ENCODE data around the gene MEPE. TPM values are rescaled to one million over a fixed set of nuclear protein-coding genes. Genes with fewer than 3 reads are reported as not detected.

Gene MEPE
- total and polyA plus RNA-seq, 2 donors (not counting 1 experiment from before 2014, with no cell fraction given), result not detected

- DNase-seq, result no peak
- H3K9me3 ChIP-seq (ENCODE audit: control extremely low read depth in 1 of 3, control insufficient read depth in 2 of 3, insufficient read depth in 1 of 3, low read length in 2 of 3), result no peaks in the 10 kb centered on the region
Measured at GRCh38 chr4:87804871-87805270, 27.9 kb upstream of the MEPE start.

GRCh38 chr4:87805971-87806370 is 26.8 kb upstream of the MEPE start:
- no CpG with 5 or more reads among the region's 2 CpGs for WGBS (ENCODE audit: insufficient coverage)
- no peaks in the 10 kb centered on the region for H3K36me3 ChIP-seq (replicated peaks in 1 of 2; ENCODE audit: control extremely low read depth in 1 of 2, control insufficient read depth in 1 of 2, extremely low read depth in 1 of 2, insufficient read depth in 2 of 2, low read length in 1 of 2)
- no peak overlapping the region for H3K4me3 Mint-ChIP-seq
- H3K4me1 ChIP-seq (ENCODE audit: control insufficient read depth in 2 of 2, insufficient read depth in 2 of 2, low read length in 2 of 2), result no peaks in the 10 kb centered on the region
- no peak overlapping the region for H3K4me2 ChIP-seq (replicated peaks; ENCODE audit: low read depth, low read length, poor library complexity, severe bottlenecking)
- no peaks in the 10 kb centered on the region for H4K20me1 ChIP-seq (ENCODE audit: control insufficient read depth, insufficient read depth, low read length, poor library complexity, severe bottlenecking)
- POLR2A ChIA-PET, result no interaction called here
- no peaks in the 10 kb centered on the region for H3K4me1 Mint-ChIP-seq
- no peaks in the 10 kb centered on the region for H3K9me3 ChIP-seq (ENCODE audit: control extremely low read depth in 1 of 3, control insufficient read depth in 2 of 3, insufficient read depth in 1 of 3, low read length in 2 of 3)
- CTCF ChIA-PET, result interaction anchor here (1.0 kb wide), 1 partner anchor 168 kb away, joined by 3 read pairs; no protein-coding TSS in a partner anchor
- H3K79me2 ChIP-seq (ENCODE audit: control insufficient read depth, insufficient read depth, low read length), result no peaks in the 10 kb centered on the region
- H3K27me3 Mint-ChIP-seq, result no peaks in the 10 kb centered on the region
- TF ChIP-seq EZH2 (IDR thresholded peaks at IDR 0.05; ENCODE audit: borderline replicate concordance, insufficient read depth, low read depth, low read length, poor library complexity, severe bottlenecking) (no peak), CTCF (IDR thresholded peaks at IDR 0.05) (no peak)
- no peak overlapping the region for H3K4me3 ChIP-seq (ENCODE audit: control extremely low read depth in 1 of 5, extremely low read depth in 1 of 5, insufficient read depth in 1 of 5, low read depth in 2 of 5, low read length in 4 of 5)
- no peak overlapping the region for H2AFZ ChIP-seq (ENCODE audit: insufficient read depth, low read depth, low read length, poor library complexity, severe bottlenecking)
- no peak overlapping the region for H3K27ac Mint-ChIP-seq
- ATAC-seq (ENCODE audit: low read depth) (no peak), DNase-seq (no peak)
- H3K9me3 Mint-ChIP-seq (ENCODE audit: insufficient read depth), result no peaks in the 10 kb centered on the region
- H3K27me3 ChIP-seq (replicated peaks in 1 of 4; ENCODE audit: control extremely low read depth in 1 of 4, control insufficient read depth in 3 of 4, insufficient read depth in 4 of 4, low read length in 3 of 4), result no peaks in the 10 kb centered on the region
- no peak overlapping the region for H3K9ac ChIP-seq (ENCODE audit: low read length)
- H3K27ac ChIP-seq (ENCODE audit: low read length in 2 of 2), result no peak overlapping the region
- intact Hi-C loops (cut with micrococcal nuclease), result no loop called here

More at GRCh38 chr4:87804871-87805270, 27.9 kb upstream of the MEPE start:
- ChIA-PET CTCF (interaction anchor here (1.0 kb wide), 1 partner anchor 169 kb away, joined by 3 read pairs; no protein-coding TSS in a partner anchor), POLR2A (no interaction called here)
- Histone ChIP-seq H3K9ac (ENCODE audit: low read length) (no peak overlapping the region), H3K4me1 (ENCODE audit: control insufficient read depth in 2 of 2, insufficient read depth in 2 of 2, low read length in 2 of 2) (no peaks in the 10 kb centered on the region), H4K20me1 (ENCODE audit: control insufficient read depth, insufficient read depth, low read length, poor library complexity, severe bottlenecking) (no peaks in the 10 kb centered on the region), H3K4me3 (ENCODE audit: control extremely low read depth in 1 of 5, extremely low read depth in 1 of 5, insufficient read depth in 1 of 5, low read depth in 2 of 5, low read length in 4 of 5) (no peak overlapping the region), H3K79me2 (ENCODE audit: control insufficient read depth, insufficient read depth, low read length) (no peaks in the 10 kb centered on the region), H3K4me2 (replicated peaks; ENCODE audit: low read depth, low read length, poor library complexity, severe bottlenecking) (no peak overlapping the region), H3K27me3 (replicated peaks in 1 of 4; ENCODE audit: control extremely low read depth in 1 of 4, control insufficient read depth in 3 of 4, insufficient read depth in 4 of 4, low read length in 3 of 4) (no peaks in the 10 kb centered on the region), H3K27ac (ENCODE audit: low read length in 2 of 2) (no peak overlapping the region), H2AFZ (ENCODE audit: insufficient read depth, low read depth, low read length, poor library complexity, severe bottlenecking) (no peak overlapping the region), H3K36me3 (replicated peaks in 1 of 2; ENCODE audit: control extremely low read depth in 1 of 2, control insufficient read depth in 1 of 2, extremely low read depth in 1 of 2, insufficient read depth in 2 of 2, low read length in 1 of 2) (no peaks in the 10 kb centered on the region)
- no peak for TF ChIP-seq CTCF (IDR thresholded peaks at IDR 0.05)
- TF ChIP-seq EZH2 (IDR thresholded peaks at IDR 0.05; ENCODE audit: borderline replicate concordance, insufficient read depth, low read depth, low read length, poor library complexity, severe bottlenecking), result no peak
- Mint-ChIP-seq H3K9me3 (ENCODE audit: insufficient read depth) (no peaks in the 10 kb centered on the region), H3K4me1 (no peaks in the 10 kb centered on the region), H3K27me3 (no peaks in the 10 kb centered on the region), H3K27ac (no peak overlapping the region), H3K4me3 (no peak overlapping the region)
- intact Hi-C loops (cut with micrococcal nuclease), result no loop called here
- ATAC-seq (ENCODE audit: low read depth), result no peak
- WGBS (ENCODE audit: insufficient coverage), result 75% methylated on average over 1 of the region's 2 CpGs
